Activated T-cell treated with anti-CD3 and anti-CD28 coated beads, Interleukin-2, amount 50 U/mL, for 72 hours (primary cell): ENCODE results near the gene TM4SF4. TPM values are rescaled to one million over a fixed set of nuclear protein-coding genes. Genes with fewer than 3 reads are reported as not detected.

Source experiments
- ATAC-seq, 2 donors: fragments of 150-1000 bp; cut with Tn5 transposase; replicated peaks in 1 of 2; 2 replicates each; pipeline ENCODE4 v1.10.0; 2021; ENCODE audit warnings: moderate library complexity in 2 of 2, mild to moderate bottlenecking in 1 of 2
- DNase-seq, 2 donors: peaks; one replicate each; pipeline ENCODE4 v3.0.0; 2021 to 2022; ENCODE audit warnings: mixed read lengths in 1 of 2
- H3K27ac Mint-ChIP-seq: one replicate; pipeline ENCODE4 v1.8.0; 2022; ENCODE audit warnings: mild to moderate bottlenecking, moderate library complexity, mixed read lengths
- H3K27me3 Mint-ChIP-seq: one replicate; pipeline ENCODE4 v1.8.0; 2022; ENCODE audit warnings: low read depth, mixed read lengths
- H3K36me3 Mint-ChIP-seq, 2 donors: one replicate each; pipeline ENCODE4 v1.8.0; 2022; ENCODE audit warnings: mixed read lengths in 2 of 2, mild to moderate bottlenecking in 1 of 2; ENCODE audit not compliant: insufficient read depth in 2 of 2
- H3K4me1 Mint-ChIP-seq: one replicate; pipeline ENCODE4 v1.8.0; 2022; ENCODE audit warnings: low read depth, mixed read lengths
- H3K4me3 Mint-ChIP-seq, 2 donors: one replicate each; pipeline ENCODE4 v1.8.0; 2022; ENCODE audit warnings: mild to moderate bottlenecking in 2 of 2, mixed read lengths in 2 of 2, moderate library complexity in 2 of 2
- H3K9me3 Mint-ChIP-seq, 2 donors: one replicate each; pipeline ENCODE4 v1.8.0; 2022; ENCODE audit warnings: mixed read lengths in 2 of 2
- total RNA-seq, 2 donors: library from RNA; stranded (reverse); gene quantifications; one replicate each; pipeline ENCODE4 v1.2.3, GENCODE V29; 2022

Gene TM4SF4
- total RNA-seq, 2 donors from 2014 or later, result not detected

GRCh38 chr3:149538371-149538770 is 63.9 kb downstream of the TM4SF4 start:
- Mint-ChIP-seq H3K9me3 (no peaks in the 10 kb centered on the region), H3K27me3 (peaks cover 17% of the 10 kb centered on the region), H3K27ac (no peak overlapping the region), H3K4me3 (no peak overlapping the region), H3K4me1 (no peaks in the 10 kb centered on the region), H3K36me3 (no peaks in the 10 kb centered on the region)
- ATAC-seq (no peak), DNase-seq (no peak)

- H3K4me3 Mint-ChIP-seq, result no peak overlapping the region
Measured at GRCh38 chr3:149541091-149541491, 66.6 kb downstream of the TM4SF4 start.

GRCh38 chr3:149542375-149543312 is 68.1 kb downstream of the TM4SF4 start:
- ATAC-seq (no peak), DNase-seq (no peak)
- H3K4me3 Mint-ChIP-seq, result no peak overlapping the region
- no peak overlapping the region for H3K27ac Mint-ChIP-seq
- H3K36me3 Mint-ChIP-seq, result no peaks in the 10 kb centered on the region
- peaks cover 26% of the 10 kb centered on the region for H3K27me3 Mint-ChIP-seq
- H3K4me1 Mint-ChIP-seq, result no peaks in the 10 kb centered on the region
- no peaks in the 10 kb centered on the region for H3K9me3 Mint-ChIP-seq

More at GRCh38 chr3:149541091-149541491, 66.6 kb downstream of the TM4SF4 start:
- H3K27ac Mint-ChIP-seq, result no peak overlapping the region
- H3K4me1 Mint-ChIP-seq, result no peaks in the 10 kb centered on the region
- DNase-seq, result no peak
- peaks cover 20% of the 10 kb centered on the region for H3K27me3 Mint-ChIP-seq
- no peaks in the 10 kb centered on the region for H3K36me3 Mint-ChIP-seq
- ATAC-seq, result no peak
- H3K9me3 Mint-ChIP-seq, result no peaks in the 10 kb centered on the region

- no peak overlapping the region for H3K27ac Mint-ChIP-seq
- peaks cover 26% of the 10 kb centered on the region for H3K27me3 Mint-ChIP-seq
- H3K4me1 Mint-ChIP-seq, result no peaks in the 10 kb centered on the region
- DNase-seq (no peak), ATAC-seq (no peak)
- H3K36me3 Mint-ChIP-seq, result no peaks in the 10 kb centered on the region
- H3K9me3 Mint-ChIP-seq, result no peaks in the 10 kb centered on the region
- H3K4me3 Mint-ChIP-seq, result no peak overlapping the region
Measured at GRCh38 chr3:149545049-149545448, 70.6 kb downstream of the TM4SF4 start.

GRCh38 chr3:149547413-149547812 is 72.9 kb downstream of the TM4SF4 start:
- no peak overlapping the region for H3K4me3 Mint-ChIP-seq
- H3K27me3 Mint-ChIP-seq, result peaks cover 26% of the 10 kb centered on the region
- H3K27ac Mint-ChIP-seq, result no peak overlapping the region
- no peaks in the 10 kb centered on the region for H3K4me1 Mint-ChIP-seq
- no peak for ATAC-seq
- no peaks in the 10 kb centered on the region for H3K9me3 Mint-ChIP-seq
- DNase-seq, result no peak
- no peaks in the 10 kb centered on the region for H3K36me3 Mint-ChIP-seq

GRCh38 chr3:149547954-149548668 is 73.6 kb downstream of the TM4SF4 start:
- H3K27ac Mint-ChIP-seq, result no peak overlapping the region
- H3K4me3 Mint-ChIP-seq, result no peak overlapping the region
- no peaks in the 10 kb centered on the region for H3K9me3 Mint-ChIP-seq
- H3K27me3 Mint-ChIP-seq, result peaks cover 19% of the 10 kb centered on the region
- no peak for DNase-seq
- H3K4me1 Mint-ChIP-seq, result no peaks in the 10 kb centered on the region
- ATAC-seq, result no peak
- no peaks in the 10 kb centered on the region for H3K36me3 Mint-ChIP-seq

GRCh38 chr3:149548669-149549065 is 74.2 kb downstream of the TM4SF4 start:
- H3K4me1 Mint-ChIP-seq, result no peaks in the 10 kb centered on the region
- H3K27ac Mint-ChIP-seq, result no peak overlapping the region
- peaks cover 20% of the 10 kb centered on the region for H3K27me3 Mint-ChIP-seq
- ATAC-seq (no peak), DNase-seq (no peak)
- no peak overlapping the region for H3K4me3 Mint-ChIP-seq
- no peaks in the 10 kb centered on the region for H3K9me3 Mint-ChIP-seq
- no peaks in the 10 kb centered on the region for H3K36me3 Mint-ChIP-seq

- no peak for ATAC-seq
Measured at GRCh38 chr3:149551500-149551899, 77.0 kb downstream of the TM4SF4 start.

GRCh38 chr3:149552700-149553099 is 78.2 kb downstream of the TM4SF4 start:
- ATAC-seq (no peak), DNase-seq (no peak)
- Mint-ChIP-seq H3K4me3 (no peak overlapping the region), H3K4me1 (peaks cover 8% of the 10 kb centered on the region), H3K9me3 (no peaks in the 10 kb centered on the region), H3K27me3 (peaks cover 16% of the 10 kb centered on the region), H3K36me3 (no peaks in the 10 kb centered on the region), H3K27ac (no peak overlapping the region)

More at GRCh38 chr3:149551500-149551899, 77.0 kb downstream of the TM4SF4 start:
- H3K27me3 Mint-ChIP-seq, result peaks cover 23% of the 10 kb centered on the region
- no peaks in the 10 kb centered on the region for H3K36me3 Mint-ChIP-seq
- no peak for DNase-seq
- H3K4me3 Mint-ChIP-seq, result no peak overlapping the region
- H3K4me1 Mint-ChIP-seq, result peaks cover 8% of the 10 kb centered on the region
- no peaks in the 10 kb centered on the region for H3K9me3 Mint-ChIP-seq
- no peak overlapping the region for H3K27ac Mint-ChIP-seq

Other genes with a start within 250 kb of the TM4SF4 start
- gene TM4SF18, start 141.1 kb upstream of the TM4SF4 start, total RNA-seq, result not detected
- gene TM4SF1, start 97.0 kb upstream of the TM4SF4 start, total RNA-seq, result under 1 TPM in 1 of 2 donors, not detected in 1; 0.23 TPM
- under 1 TPM; 0.53 to 0.95 TPM for gene WWTR1, start 183.3 kb downstream of the TM4SF4 start, total RNA-seq